NCI-H226 (cell line): ENCODE results near the gene NUB1.

Experiments
- DNase-seq: peaks from one replicate; pipeline ENCODE4 v3.0.0-alpha.2; 2015

NUB1 gene

GRCh38 chr7:151392002-151392401, 50.4 kb downstream of the NUB1 start:
- no peak for DNase-seq

GRCh38 chr7:151392426-151392825, 50.8 kb downstream of the NUB1 start:
- DNase-seq = no peak

- DNase-seq = no peak
Observed at GRCh38 chr7:151393031-151393977, 51.7 kb downstream of the NUB1 start.

GRCh38 chr7:151394076-151395035, 52.7 kb downstream of the NUB1 start:
- DNase-seq = no peak

- no peak for DNase-seq
Observed at GRCh38 chr7:151395036-151395367, 53.4 kb downstream of the NUB1 start.

- DNase-seq = no peak
Observed at GRCh38 chr7:151396328-151396970, 54.8 kb downstream of the NUB1 start.

GRCh38 chr7:151397026-151397425, 55.4 kb downstream of the NUB1 start:
- no peak for DNase-seq

GRCh38 chr7:151398446-151399304, 57.1 kb downstream of the NUB1 start:
- no peak for DNase-seq

GRCh38 chr7:151399305-151399601, 57.6 kb downstream of the NUB1 start:
- no peak for DNase-seq

- no peak for DNase-seq
Observed at GRCh38 chr7:151399906-151400305, 58.3 kb downstream of the NUB1 start.

GRCh38 chr7:151400626-151401315, 59.2 kb downstream of the NUB1 start:
- DNase-seq = no peak

- DNase-seq = no peak
Observed at GRCh38 chr7:151402029-151402835, 60.6 kb downstream of the NUB1 start.

- no peak for DNase-seq
Observed at GRCh38 chr7:151403764-151404163, 62.2 kb downstream of the NUB1 start.

- DNase-seq = peak; percentile 27
Observed at GRCh38 chr7:151404216-151405011, 62.8 kb downstream of the NUB1 start.

- DNase-seq = no peak
Observed at GRCh38 chr7:151405056-151405455, 63.4 kb downstream of the NUB1 start.

GRCh38 chr7:151405588-151405987, 64.0 kb downstream of the NUB1 start:
- no peak for DNase-seq

GRCh38 chr7:151406051-151406875, 64.7 kb downstream of the NUB1 start:
- DNase-seq = no peak

- DNase-seq = no peak
Observed at GRCh38 chr7:151406886-151407583, 65.4 kb downstream of the NUB1 start.

GRCh38 chr7:151408498-151408838, 66.9 kb downstream of the NUB1 start:
- no peak for DNase-seq
